ENCODE results near the gene MOB3A. TPM values are rescaled to one million over a fixed set of nuclear protein-coding genes. Genes with fewer than 3 reads are reported as not detected.

MOB3A gene
- total RNA-seq, 1 donor from 2014 or later, result 40.0 TPM

DNA sequence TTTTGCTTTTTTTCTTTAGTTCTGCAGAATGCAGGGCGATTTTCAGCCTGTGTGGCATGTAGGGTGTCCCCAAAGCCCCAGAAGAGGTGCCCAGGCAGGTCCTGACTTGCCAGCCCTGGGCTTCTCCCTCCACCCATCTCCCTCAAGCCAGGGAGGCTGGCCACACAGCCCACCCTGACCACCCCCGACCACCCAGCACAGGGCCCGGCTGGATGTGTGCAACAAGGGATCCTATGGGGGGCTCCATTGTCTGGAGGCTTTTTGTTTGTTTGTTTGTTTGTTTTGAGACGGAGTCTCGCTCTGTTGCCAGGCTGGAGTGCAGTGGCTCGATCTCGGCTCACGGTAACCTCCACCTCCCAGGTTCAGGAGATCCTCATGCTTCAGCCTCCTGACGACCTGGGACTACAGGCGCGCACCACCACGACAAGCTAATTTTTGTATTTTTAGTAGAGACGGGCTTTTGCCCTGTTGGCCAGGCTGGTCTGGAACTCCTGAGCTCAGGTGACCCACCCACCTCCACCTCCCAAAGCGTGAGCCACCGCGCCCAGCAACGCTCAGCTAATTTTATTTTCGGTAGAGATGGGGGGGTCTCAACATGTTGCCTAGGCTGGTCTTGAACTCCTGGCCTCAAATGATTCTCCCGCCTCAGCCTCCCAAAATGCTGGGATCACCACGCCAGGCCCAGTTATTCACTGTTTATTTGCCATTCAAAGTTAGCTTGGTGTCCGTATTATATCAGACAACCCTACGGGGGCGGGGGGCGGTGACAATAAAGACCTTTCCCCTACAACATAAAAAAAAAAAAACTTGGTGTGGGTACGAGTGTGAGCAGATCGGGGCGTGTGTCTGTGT lies 37.3 kb downstream of the MOB3A start:
- H3K4me3 Mint-ChIP-seq, result peak overlapping the region; percentile 69
- H3K4me1 Mint-ChIP-seq, result peaks cover 37% of the 10 kb centered on the region
- DNase-seq (ENCODE audit: low read depth, low spot score), result no peak
- H3K36me3 Mint-ChIP-seq (ENCODE audit: low read depth), result no peaks in the 10 kb centered on the region
- peak overlapping the region; percentile 71 for H3K27ac Mint-ChIP-seq (ENCODE audit: unreplicated experiment)
- TF ChIP-seq, protein P1, sequence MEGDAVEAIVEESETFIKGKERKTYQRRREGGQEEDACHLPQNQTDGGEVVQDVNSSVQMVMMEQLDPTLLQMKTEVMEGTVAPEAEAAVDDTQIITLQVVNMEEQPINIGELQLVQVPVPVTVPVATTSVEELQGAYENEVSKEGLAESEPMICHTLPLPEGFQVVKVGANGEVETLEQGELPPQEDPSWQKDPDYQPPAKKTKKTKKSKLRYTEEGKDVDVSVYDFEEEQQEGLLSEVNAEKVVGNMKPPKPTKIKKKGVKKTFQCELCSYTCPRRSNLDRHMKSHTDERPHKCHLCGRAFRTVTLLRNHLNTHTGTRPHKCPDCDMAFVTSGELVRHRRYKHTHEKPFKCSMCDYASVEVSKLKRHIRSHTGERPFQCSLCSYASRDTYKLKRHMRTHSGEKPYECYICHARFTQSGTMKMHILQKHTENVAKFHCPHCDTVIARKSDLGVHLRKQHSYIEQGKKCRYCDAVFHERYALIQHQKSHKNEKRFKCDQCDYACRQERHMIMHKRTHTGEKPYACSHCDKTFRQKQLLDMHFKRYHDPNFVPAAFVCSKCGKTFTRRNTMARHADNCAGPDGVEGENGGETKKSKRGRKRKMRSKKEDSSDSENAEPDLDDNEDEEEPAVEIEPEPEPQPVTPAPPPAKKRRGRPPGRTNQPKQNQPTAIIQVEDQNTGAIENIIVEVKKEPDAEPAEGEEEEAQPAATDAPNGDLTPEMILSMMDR (conservative IDR thresholded peaks at IDR 0.05), result no peak
- no peaks in the 10 kb centered on the region for H3K9me3 Mint-ChIP-seq
- no peaks in the 10 kb centered on the region for H3K27me3 Mint-ChIP-seq (ENCODE audit: low read depth)

- no peaks in the 10 kb centered on the region for H3K27me3 Mint-ChIP-seq (ENCODE audit: low read depth)
- no peak for DNase-seq (ENCODE audit: low read depth, low spot score)
- H3K4me1 Mint-ChIP-seq, result peaks cover 34% of the 10 kb centered on the region
- H3K36me3 Mint-ChIP-seq (ENCODE audit: low read depth), result no peaks in the 10 kb centered on the region
- TF ChIP-seq, protein P1 (conservative IDR thresholded peaks at IDR 0.05), result no peak
- H3K27ac Mint-ChIP-seq (ENCODE audit: unreplicated experiment), result no peak overlapping the region
- no peak overlapping the region for H3K4me3 Mint-ChIP-seq
- no peaks in the 10 kb centered on the region for H3K9me3 Mint-ChIP-seq
These were observed 38.3 kb downstream of the MOB3A start for GRCh38 chr19:2057484-2058469.

GRCh38 chr19:2056837-2057192 lies 39.3 kb downstream of the MOB3A start:
- Mint-ChIP-seq H3K36me3 (ENCODE audit: low read depth) (no peaks in the 10 kb centered on the region), H3K4me1 (peaks cover 26% of the 10 kb centered on the region), H3K27ac (ENCODE audit: unreplicated experiment) (no peak overlapping the region), H3K4me3 (no peak overlapping the region), H3K27me3 (ENCODE audit: low read depth) (no peaks in the 10 kb centered on the region), H3K9me3 (no peaks in the 10 kb centered on the region)
- DNase-seq (ENCODE audit: low read depth, low spot score), result no peak
- TF ChIP-seq, protein P1 (conservative IDR thresholded peaks at IDR 0.05), result no peak

DNA sequence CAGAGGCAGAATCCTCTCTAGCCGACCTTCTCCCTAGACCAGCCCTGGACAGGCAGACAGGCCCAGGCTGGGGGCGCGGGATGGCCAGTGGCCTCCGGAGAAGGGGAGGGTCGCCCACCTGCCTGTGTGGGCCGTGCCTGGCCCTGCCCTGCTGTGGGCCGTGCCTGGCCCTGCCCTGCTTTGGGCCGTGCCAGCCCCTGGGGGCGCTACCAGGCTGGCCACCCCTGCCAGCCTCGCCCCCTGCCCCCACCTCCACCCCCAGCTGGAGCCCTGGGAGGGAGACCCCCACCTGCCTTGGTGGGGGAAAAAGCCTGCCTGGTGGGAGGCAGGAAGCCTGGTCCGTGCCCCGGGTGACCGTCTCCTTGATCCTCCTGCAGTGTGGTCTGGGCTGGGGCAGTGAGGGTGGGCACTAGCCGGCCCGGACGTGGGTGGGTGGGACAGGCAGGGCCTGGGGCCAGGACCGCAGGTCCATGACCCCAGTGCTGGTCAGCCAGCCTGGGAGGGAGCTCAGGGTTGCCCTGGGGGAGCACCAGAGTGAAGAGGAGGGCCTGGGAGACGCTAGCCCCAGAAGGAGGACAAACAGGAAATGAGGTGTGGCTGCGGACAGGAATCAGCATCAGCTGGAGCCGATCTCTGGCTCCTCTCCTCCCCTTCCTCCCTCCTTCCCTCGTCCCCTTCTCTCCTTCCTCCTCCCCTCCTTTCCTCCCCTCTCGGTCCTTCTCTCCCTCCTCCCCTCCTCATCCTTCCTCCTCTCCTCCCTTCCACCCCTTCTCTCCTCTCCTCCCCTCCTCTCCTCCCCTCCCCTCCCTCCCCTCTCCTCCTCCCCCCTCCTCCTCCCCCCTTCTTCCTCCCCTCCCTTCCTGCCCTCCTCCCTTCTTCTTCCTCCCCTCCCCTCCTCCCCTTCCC lies 39.9 kb downstream of the MOB3A start:
- Mint-ChIP-seq H3K36me3 (ENCODE audit: low read depth) (no peaks in the 10 kb centered on the region), H3K4me1 (peaks cover 21% of the 10 kb centered on the region), H3K9me3 (no peaks in the 10 kb centered on the region), H3K27me3 (ENCODE audit: low read depth) (no peaks in the 10 kb centered on the region), H3K4me3 (peak overlapping the region; percentile 54), H3K27ac (ENCODE audit: unreplicated experiment) (no peak overlapping the region)
- DNase-seq (ENCODE audit: low read depth, low spot score), result no peak
- TF ChIP-seq, protein P1 (conservative IDR thresholded peaks at IDR 0.05), result no peak

DNA sequence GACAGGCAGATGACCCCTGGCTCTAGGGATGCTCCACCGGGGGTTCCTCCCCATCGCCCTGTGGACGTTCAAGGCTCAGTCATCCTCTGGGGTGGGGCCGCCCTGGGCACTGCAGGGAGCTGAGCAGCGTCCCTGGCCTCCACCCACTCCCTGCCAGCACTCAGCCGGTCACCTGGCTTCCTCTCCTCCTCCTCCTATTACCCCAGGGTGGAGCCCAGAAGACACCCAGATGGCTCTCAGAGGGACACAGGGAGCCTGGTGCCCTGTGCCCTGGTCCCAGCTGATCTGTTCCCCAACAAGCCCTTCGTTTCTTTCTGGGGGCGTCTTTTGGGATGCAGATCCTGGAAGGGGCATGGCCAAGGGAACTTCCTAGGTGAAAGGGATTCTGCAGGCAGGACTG lies 41.4 kb downstream of the MOB3A start:
- DNase-seq (ENCODE audit: low read depth, low spot score), result no peak
- Mint-ChIP-seq H3K27me3 (ENCODE audit: low read depth) (no peaks in the 10 kb centered on the region), H3K27ac (ENCODE audit: unreplicated experiment) (no peak overlapping the region), H3K36me3 (ENCODE audit: low read depth) (no peaks in the 10 kb centered on the region), H3K9me3 (no peaks in the 10 kb centered on the region), H3K4me1 (peaks cover 12% of the 10 kb centered on the region), H3K4me3 (no peak overlapping the region)
- TF ChIP-seq, protein P1 (conservative IDR thresholded peaks at IDR 0.05), result no peak

Measured in neural crest cell (in vitro differentiated cells).